ENCODE measurements around the gene U2AF2.

Gene U2AF2

DNA sequence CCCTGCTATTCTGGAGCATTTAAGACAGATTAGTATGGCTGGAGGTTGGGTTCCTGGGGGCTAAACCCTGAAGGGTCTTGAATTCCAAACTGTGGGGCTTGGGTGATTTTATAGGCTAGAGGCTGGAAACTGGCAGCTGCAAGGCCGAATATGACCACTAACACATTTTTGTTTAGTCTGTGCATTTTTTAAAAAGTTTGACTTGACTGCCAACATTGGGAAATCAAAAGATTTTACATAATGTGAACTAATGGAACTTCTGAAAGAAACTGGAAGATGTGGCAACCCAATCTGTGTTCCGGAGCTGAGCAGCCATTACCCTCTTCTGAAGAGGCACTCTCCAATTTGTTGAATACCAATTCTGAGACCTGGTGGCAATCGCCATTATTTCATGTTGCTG, 35.5 kb upstream of the U2AF2 start:
- no peaks in the 10 kb centered on the region for H3K9me3 ChIP-seq (replicated peaks; ENCODE audit: insufficient read depth, low read length)
- no peak overlapping the region for H3K4me2 ChIP-seq (ENCODE audit: low read depth, low read length)
- H3F3A ChIP-seq (ENCODE audit: insufficient read depth, low read length) = 0 out of 2 replicates have a peak, but pooled peaks cover 9% of the 10 kb centered on the region
- H3K9me2 ChIP-seq (replicated peaks; ENCODE audit: insufficient read depth, low read length) = no peaks in the 10 kb centered on the region
- no peaks in the 10 kb centered on the region for H3K36me3 ChIP-seq (replicated peaks; ENCODE audit: insufficient read depth, low read length)
- TF ChIP-seq, protein P1, sequence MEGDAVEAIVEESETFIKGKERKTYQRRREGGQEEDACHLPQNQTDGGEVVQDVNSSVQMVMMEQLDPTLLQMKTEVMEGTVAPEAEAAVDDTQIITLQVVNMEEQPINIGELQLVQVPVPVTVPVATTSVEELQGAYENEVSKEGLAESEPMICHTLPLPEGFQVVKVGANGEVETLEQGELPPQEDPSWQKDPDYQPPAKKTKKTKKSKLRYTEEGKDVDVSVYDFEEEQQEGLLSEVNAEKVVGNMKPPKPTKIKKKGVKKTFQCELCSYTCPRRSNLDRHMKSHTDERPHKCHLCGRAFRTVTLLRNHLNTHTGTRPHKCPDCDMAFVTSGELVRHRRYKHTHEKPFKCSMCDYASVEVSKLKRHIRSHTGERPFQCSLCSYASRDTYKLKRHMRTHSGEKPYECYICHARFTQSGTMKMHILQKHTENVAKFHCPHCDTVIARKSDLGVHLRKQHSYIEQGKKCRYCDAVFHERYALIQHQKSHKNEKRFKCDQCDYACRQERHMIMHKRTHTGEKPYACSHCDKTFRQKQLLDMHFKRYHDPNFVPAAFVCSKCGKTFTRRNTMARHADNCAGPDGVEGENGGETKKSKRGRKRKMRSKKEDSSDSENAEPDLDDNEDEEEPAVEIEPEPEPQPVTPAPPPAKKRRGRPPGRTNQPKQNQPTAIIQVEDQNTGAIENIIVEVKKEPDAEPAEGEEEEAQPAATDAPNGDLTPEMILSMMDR (IDR thresholded peaks at IDR 0.05; ENCODE audit: low read length) = no peak
- TF ChIP-seq EZH2 (optimal IDR thresholded peaks at IDR 0.05; ENCODE audit: low read depth, low read length) (no peak), EZH2phosphoT487 (IDR thresholded peaks at IDR 0.05; ENCODE audit: low read length) (no peak)
- no peaks in the 10 kb centered on the region for H4K20me1 ChIP-seq (ENCODE audit: insufficient read depth, low read length)
- no peak overlapping the region for H3K9ac ChIP-seq (ENCODE audit: low read length)
- H3K4me1 ChIP-seq (ENCODE audit: low read length) = no peaks in the 10 kb centered on the region
- H3K27me3 ChIP-seq (replicated peaks; ENCODE audit: insufficient read depth, low read length) = no peaks in the 10 kb centered on the region
- H3K79me2 ChIP-seq (ENCODE audit: low read length) = no peaks in the 10 kb centered on the region; the same call in 1 of the 2 replicates
- no peak overlapping the region for H3K4me3 ChIP-seq (ENCODE audit: low read length)
- no peak overlapping the region for H2AFZ ChIP-seq (ENCODE audit: low read length)
- no peak for DNase-seq
- no peak overlapping the region for H3K27ac ChIP-seq (ENCODE audit: low read length)

DNA sequence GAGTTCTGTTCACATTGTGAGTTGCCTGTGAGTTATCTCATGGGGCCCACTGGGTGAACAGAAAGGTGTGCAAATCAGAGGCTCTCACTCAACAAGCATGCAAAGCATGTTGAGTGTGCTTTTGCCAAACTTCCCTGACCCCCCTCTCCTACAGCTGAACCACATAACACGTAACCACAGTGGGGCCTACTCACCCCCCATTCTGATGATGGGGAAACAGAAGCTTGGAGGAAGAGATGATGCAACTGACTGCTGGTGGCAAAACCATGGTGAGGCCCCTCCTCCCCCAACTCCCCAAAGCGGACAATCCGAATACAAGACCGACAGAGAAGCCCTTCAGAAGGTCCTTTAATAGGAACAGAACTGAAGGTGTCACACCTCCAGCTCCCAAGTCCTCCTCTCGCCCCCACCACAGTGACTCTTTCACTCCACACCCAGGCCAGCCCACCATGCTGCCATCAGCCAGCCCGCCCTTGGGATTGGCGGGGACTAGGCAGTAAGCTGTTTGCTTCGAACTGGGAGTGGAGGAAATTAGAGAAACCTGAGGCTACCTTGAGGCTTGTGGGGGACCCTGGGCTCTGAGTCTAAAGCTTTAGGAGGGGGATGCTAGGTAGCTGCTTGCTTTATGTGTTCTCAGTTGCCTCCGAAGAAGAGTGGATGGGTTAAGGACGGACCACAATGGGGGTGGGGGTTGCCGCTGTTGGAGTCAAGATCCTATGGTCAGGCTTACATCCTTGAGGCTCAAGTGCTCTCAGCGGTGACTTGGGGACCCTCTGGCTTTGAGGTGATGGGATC, 34.2 kb upstream of the U2AF2 start:
- no peaks in the 10 kb centered on the region for H4K20me1 ChIP-seq (ENCODE audit: insufficient read depth, low read length)
- H3K4me1 ChIP-seq (ENCODE audit: low read length) = no peaks in the 10 kb centered on the region
- no peak overlapping the region for H3K4me2 ChIP-seq (ENCODE audit: low read depth, low read length)
- no peaks in the 10 kb centered on the region for H3K9me2 ChIP-seq (replicated peaks; ENCODE audit: insufficient read depth, low read length)
- H3K79me2 ChIP-seq (ENCODE audit: low read length) = no peaks in the 10 kb centered on the region; the same call in 1 of the 2 replicates
- H3K9me3 ChIP-seq (replicated peaks; ENCODE audit: insufficient read depth, low read length) = no peaks in the 10 kb centered on the region
- 0 out of 2 replicates have a peak, but pooled peaks cover 9% of the 10 kb centered on the region for H3F3A ChIP-seq (ENCODE audit: insufficient read depth, low read length)
- TF ChIP-seq EZH2 (optimal IDR thresholded peaks at IDR 0.05; ENCODE audit: low read depth, low read length) (no peak), EZH2phosphoT487 (IDR thresholded peaks at IDR 0.05; ENCODE audit: low read length) (no peak)
- TF ChIP-seq, protein P1 (IDR thresholded peaks at IDR 0.05; ENCODE audit: low read length) = no peak
- DNase-seq = no peak
- H2AFZ ChIP-seq (ENCODE audit: low read length) = no peak overlapping the region
- no peak overlapping the region for H3K27ac ChIP-seq (ENCODE audit: low read length)
- H3K27me3 ChIP-seq (replicated peaks; ENCODE audit: insufficient read depth, low read length) = no peaks in the 10 kb centered on the region
- H3K36me3 ChIP-seq (replicated peaks; ENCODE audit: insufficient read depth, low read length) = no peaks in the 10 kb centered on the region
- no peak overlapping the region for H3K9ac ChIP-seq (ENCODE audit: low read length)
- no peak overlapping the region for H3K4me3 ChIP-seq (ENCODE audit: low read length)

DNA sequence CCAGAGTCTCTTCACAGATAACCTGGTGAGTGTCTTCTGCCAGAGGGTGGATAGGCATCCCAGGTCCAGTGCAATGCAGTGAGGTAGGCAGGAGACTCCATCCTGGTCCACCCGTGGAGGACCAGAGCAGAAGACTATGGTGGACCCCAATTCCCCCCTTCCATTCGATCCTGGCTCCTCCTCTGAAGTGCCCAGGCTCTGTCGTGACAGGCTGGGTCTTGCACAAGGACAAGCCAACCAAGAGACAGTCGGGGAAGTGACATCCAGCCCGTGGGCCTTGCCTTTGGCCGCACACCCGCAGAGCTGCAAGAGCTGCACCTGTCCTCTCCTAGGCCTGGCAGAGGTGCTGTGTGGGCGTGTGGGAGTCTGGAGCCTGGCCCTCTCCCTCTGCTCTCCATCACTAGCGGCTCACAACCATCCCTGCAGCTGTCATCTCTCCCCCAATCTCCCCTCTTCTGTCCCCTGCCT, 33.6 kb upstream of the U2AF2 start:
- no peaks in the 10 kb centered on the region for H3K9me2 ChIP-seq (replicated peaks; ENCODE audit: insufficient read depth, low read length)

More for the DNA sequence above, 33.6 kb upstream of the U2AF2 start:
- no peaks in the 10 kb centered on the region for H3K9me3 ChIP-seq (replicated peaks; ENCODE audit: insufficient read depth, low read length)
- no peaks in the 10 kb centered on the region for H3K4me1 ChIP-seq (ENCODE audit: low read length)
- no peak overlapping the region for H3K27ac ChIP-seq (ENCODE audit: low read length)
- H3K27me3 ChIP-seq (replicated peaks; ENCODE audit: insufficient read depth, low read length) = no peaks in the 10 kb centered on the region
- H2AFZ ChIP-seq (ENCODE audit: low read length) = no peak overlapping the region
- H3F3A ChIP-seq (ENCODE audit: insufficient read depth, low read length) = 0 out of 2 replicates have a peak, but pooled peaks cover 9% of the 10 kb centered on the region
- H4K20me1 ChIP-seq (ENCODE audit: insufficient read depth, low read length) = no peaks in the 10 kb centered on the region
- no peaks in the 10 kb centered on the region for H3K36me3 ChIP-seq (replicated peaks; ENCODE audit: insufficient read depth, low read length)
- no peak for TF ChIP-seq EZH2 (optimal IDR thresholded peaks at IDR 0.05; ENCODE audit: low read depth, low read length)
- TF ChIP-seq, protein P1 (IDR thresholded peaks at IDR 0.05; ENCODE audit: low read length) = no peak
- no peak for TF ChIP-seq EZH2phosphoT487 (IDR thresholded peaks at IDR 0.05; ENCODE audit: low read length)
- H3K4me2 ChIP-seq (ENCODE audit: low read depth, low read length) = no peak overlapping the region
- no peak overlapping the region for H3K4me3 ChIP-seq (ENCODE audit: low read length)
- no peak for DNase-seq
- H3K79me2 ChIP-seq (ENCODE audit: low read length) = no peaks in the 10 kb centered on the region; the same call in 1 of the 2 replicates
- no peak overlapping the region for H3K9ac ChIP-seq (ENCODE audit: low read length)

All from MM.1S (cell line).